ENCODE measurements around the gene SH2D4B.

- TF ChIP-seq CTCF (IDR thresholded peaks at IDR 0.05) (no peak), POLR2AphosphoS5 (IDR thresholded peaks at IDR 0.05) (no peak), EP300 (IDR thresholded peaks at IDR 0.05) (no peak)
These were observed 49.1 kb upstream of the SH2D4B start for GRCh38 chr10:80488539-80489066.
